ENCODE measurements around the gene THSD7A. TPM values are rescaled to one million over a fixed set of nuclear protein-coding genes. Genes with fewer than 3 reads are reported as not detected.

The THSD7A gene
- total RNA-seq, 2 donors from 2014 or later = 1.6 to 6.1 TPM

- TF ChIP-seq CTCF (IDR thresholded peaks at IDR 0.05) = no peak
- H3K4me3 ChIP-seq = no peak overlapping the region
- H3K9me3 ChIP-seq = no peaks in the 10 kb centered on the region
- ATAC-seq (ENCODE audit: insufficient number of reproducible peaks, low FRiP score, low read depth) = no peak
- no peaks in the 10 kb centered on the region for H3K4me1 ChIP-seq (ENCODE audit: control insufficient read depth in 1 of 2, low read depth in 2 of 2)
- no peak overlapping the region for H3K27ac ChIP-seq
- H3K36me3 ChIP-seq = no peaks in the 10 kb centered on the region
- H3K27me3 ChIP-seq (replicated peaks; ENCODE audit: insufficient read depth) = no peaks in the 10 kb centered on the region
- no peak for DNase-seq (ENCODE audit: low spot score)
Observed at GRCh38 chr7:11332186-11332864, 499.7 kb downstream of the THSD7A start.

GRCh38 chr7:11331128-11332102 lies 500.6 kb downstream of the THSD7A start:
- Histone ChIP-seq H3K9me3 (no peaks in the 10 kb centered on the region), H3K27ac (no peak overlapping the region), H3K4me3 (no peak overlapping the region), H3K4me1 (ENCODE audit: control insufficient read depth in 1 of 2, low read depth in 2 of 2) (no peaks in the 10 kb centered on the region), H3K27me3 (replicated peaks; ENCODE audit: insufficient read depth) (no peaks in the 10 kb centered on the region), H3K36me3 (no peaks in the 10 kb centered on the region)
- DNase-seq (ENCODE audit: low spot score) (no peak), ATAC-seq (ENCODE audit: insufficient number of reproducible peaks, low FRiP score, low read depth) (no peak)
- no peak for TF ChIP-seq CTCF (IDR thresholded peaks at IDR 0.05)

- no peak for DNase-seq (ENCODE audit: low spot score)
- Histone ChIP-seq H3K27me3 (replicated peaks; ENCODE audit: insufficient read depth) (no peaks in the 10 kb centered on the region), H3K4me1 (ENCODE audit: control insufficient read depth in 1 of 2, low read depth in 2 of 2) (no peaks in the 10 kb centered on the region), H3K9me3 (no peaks in the 10 kb centered on the region), H3K4me3 (no peak overlapping the region), H3K27ac (no peak overlapping the region), H3K36me3 (no peaks in the 10 kb centered on the region)
- no peak for ATAC-seq (ENCODE audit: insufficient number of reproducible peaks, low FRiP score, low read depth)
- TF ChIP-seq CTCF (IDR thresholded peaks at IDR 0.05) = no peak
Observed at GRCh38 chr7:11330717-11331116, 501.3 kb downstream of the THSD7A start.

GRCh38 chr7:11330208-11330607 lies 501.8 kb downstream of the THSD7A start:
- no peak for TF ChIP-seq CTCF (IDR thresholded peaks at IDR 0.05)
- H3K9me3 ChIP-seq = no peaks in the 10 kb centered on the region
- no peaks in the 10 kb centered on the region for H3K4me1 ChIP-seq (ENCODE audit: control insufficient read depth in 1 of 2, low read depth in 2 of 2)
- H3K27ac ChIP-seq = no peak overlapping the region
- no peaks in the 10 kb centered on the region for H3K27me3 ChIP-seq (replicated peaks; ENCODE audit: insufficient read depth)
- DNase-seq (ENCODE audit: low spot score) = no peak
- no peaks in the 10 kb centered on the region for H3K36me3 ChIP-seq
- H3K4me3 ChIP-seq = no peak overlapping the region
- ATAC-seq (ENCODE audit: insufficient number of reproducible peaks, low FRiP score, low read depth) = no peak

- Histone ChIP-seq H3K4me1 (ENCODE audit: control insufficient read depth in 1 of 2, low read depth in 2 of 2) (no peaks in the 10 kb centered on the region), H3K27ac (no peak overlapping the region), H3K9me3 (no peaks in the 10 kb centered on the region), H3K4me3 (no peak overlapping the region), H3K36me3 (no peaks in the 10 kb centered on the region), H3K27me3 (replicated peaks; ENCODE audit: insufficient read depth) (no peaks in the 10 kb centered on the region)
- TF ChIP-seq CTCF (IDR thresholded peaks at IDR 0.05) = no peak
- ATAC-seq (ENCODE audit: insufficient number of reproducible peaks, low FRiP score, low read depth) (no peak), DNase-seq (ENCODE audit: low spot score) (no peak)
Observed at GRCh38 chr7:11329626-11330025, 502.4 kb downstream of the THSD7A start.

Measured in thoracic aorta (tissue), 2 donors.